HepG2 (cell line): ENCODE measurements around the gene TP53I3. TPM values are rescaled to one million over a fixed set of nuclear protein-coding genes. Genes with fewer than 3 reads are reported as not detected.

Experiments used
- HOXA9 ChIP-seq: sonication (generic); formaldehyde crosslinking; IDR thresholded peaks from 2 replicates; pipeline ENCODE4 v1.8.1; 2022; ENCODE audit warnings: missing genetic modification reagents, mild to moderate bottlenecking, moderate library complexity, borderline replicate concordance
- MTA1 ChIP-seq: sonication (generic); formaldehyde crosslinking; IDR thresholded peaks from 2 replicates; pipeline ENCODE4 v1.4.0; 2020; ENCODE audit warnings: missing genetic modification reagents, mild to moderate bottlenecking, borderline replicate concordance
- MYC ChIP-seq: sonication (generic); formaldehyde crosslinking; IDR thresholded peaks from 2 replicates; pipeline ENCODE4 v1.9.0; 2021; ENCODE audit warnings: missing genetic modification reagents, borderline replicate concordance
- NR3C1 ChIP-seq: sonication (generic); formaldehyde crosslinking; IDR thresholded peaks from 2 replicates; pipeline ENCODE4 v1.4.0; 2020; ENCODE audit warnings: missing genetic modification reagents
- RFXANK ChIP-seq: IDR thresholded peaks from 2 replicates; pipeline ENCODE4 v1.6.1; 2016
- TBL1XR1 ChIP-seq: fragments of 150-350 bp; IDR thresholded peaks from 2 replicates; pipeline ENCODE4 v1.6.1; 2014; ENCODE audit warnings: borderline replicate concordance, low read length; ENCODE audit not compliant: partially characterized antibody
- polyA plus RNA-seq, 8 experiments: library from polyadenylated mRNA; depleted of rRNA in 3 of 8; stranded (reverse) in 7 of 8; unstranded in 1 of 8; fragments of >200 nt; fragmentation: Illumina TruSeq in 4 of 8; extraction: Trizol in 4 of 8; gene quantifications; 2 replicates each; pipeline versions ENCODE4 v1.2.1 to v1.2.3, GENCODE V29; 2011 to 2016; ENCODE audit warnings: low read depth in 4 of 8, missing spikeins in 1 of 8, mixed read lengths in 1 of 8; ENCODE audit not compliant: insufficient read depth in 1 of 8
- total RNA-seq, 5 experiments: library from RNA; depleted of rRNA; stranded (reverse); fragments of >200 nt; fragmentation: Illumina TruSeq; extraction: Trizol; gene quantifications; 2 replicates each; pipeline ENCODE4 v1.2.3, GENCODE V29; 2016; ENCODE audit warnings: low read depth in 1 of 5
- TF ChIP-seq, protein P1 (sequence below): sonication (generic); formaldehyde crosslinking; IDR thresholded peaks from 2 replicates; pipeline ENCODE4 v1.4.0; 2020; ENCODE audit warnings: mild to moderate bottlenecking, missing genetic modification reagents, borderline replicate concordance
- TF ChIP-seq, protein P2 (sequence below): fragments of 450-650 bp; IDR thresholded peaks from 2 replicates; pipeline ENCODE4 v1.6.1; 2017; ENCODE audit warnings: mild to moderate bottlenecking
- TF ChIP-seq, protein P3 (sequence below): sonication (generic); formaldehyde crosslinking; IDR thresholded peaks from 2 replicates; pipeline ENCODE4 v1.9.0; 2021; ENCODE audit warnings: missing genetic modification reagents, borderline replicate concordance
- TF ChIP-seq, protein P4 (sequence below): sonication (generic); formaldehyde crosslinking; IDR thresholded peaks from 2 replicates; pipeline ENCODE4 v1.4.0; 2020; ENCODE audit warnings: missing genetic modification reagents
- TF ChIP-seq, protein P5 (sequence below): sonication (generic); formaldehyde crosslinking; IDR thresholded peaks from 2 replicates; pipeline ENCODE4 v1.4.0; 2020; ENCODE audit warnings: mild to moderate bottlenecking, missing genetic modification reagents, borderline replicate concordance

The TP53I3 gene
- total and polyA plus RNA-seq, 2 of the 13 experiments (the other 11 are each of a cell fraction or from before 2014, with no cell fraction given): 25.0 to 44.1 TPM

DNA sequence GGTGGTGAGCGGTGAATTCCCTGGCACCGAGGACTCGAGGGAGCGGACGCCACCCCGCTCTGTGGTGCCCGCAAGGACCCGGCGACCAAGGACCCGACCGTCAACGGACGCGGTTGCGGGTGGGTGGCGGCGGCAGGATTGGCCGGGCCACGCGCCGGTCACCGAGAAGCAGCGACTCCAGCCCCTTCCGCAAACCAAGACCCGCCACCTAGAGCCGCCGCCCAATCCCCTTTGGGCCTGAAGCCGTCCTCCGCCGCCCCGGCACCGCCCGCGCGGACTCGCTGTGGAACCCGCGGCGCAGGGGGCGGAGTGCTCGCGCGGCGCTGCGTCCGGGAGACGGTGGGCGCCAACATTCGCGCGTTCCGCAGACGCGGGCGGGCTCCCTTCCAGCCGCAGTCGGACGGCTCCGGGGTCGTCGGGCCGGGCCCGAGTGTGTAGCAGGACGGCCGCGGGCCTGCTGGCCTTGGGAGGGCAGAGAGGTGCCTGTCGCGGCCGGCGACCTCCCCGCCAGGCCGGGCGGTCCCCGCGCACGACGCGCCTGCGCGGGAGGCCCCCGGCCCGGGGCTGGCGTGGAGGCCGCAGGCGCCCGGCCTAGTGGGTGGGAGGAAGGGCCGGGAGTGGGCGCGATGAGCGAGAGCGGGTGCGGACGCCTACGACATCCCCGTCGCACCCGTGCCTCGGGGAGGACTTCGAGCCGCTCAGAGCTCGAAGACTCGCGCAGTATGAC is 38.7 kb upstream of the TP53I3 start, which contains the start of the genes FAM228B and PFN4 (continued):
- TF ChIP-seq, protein P1, sequence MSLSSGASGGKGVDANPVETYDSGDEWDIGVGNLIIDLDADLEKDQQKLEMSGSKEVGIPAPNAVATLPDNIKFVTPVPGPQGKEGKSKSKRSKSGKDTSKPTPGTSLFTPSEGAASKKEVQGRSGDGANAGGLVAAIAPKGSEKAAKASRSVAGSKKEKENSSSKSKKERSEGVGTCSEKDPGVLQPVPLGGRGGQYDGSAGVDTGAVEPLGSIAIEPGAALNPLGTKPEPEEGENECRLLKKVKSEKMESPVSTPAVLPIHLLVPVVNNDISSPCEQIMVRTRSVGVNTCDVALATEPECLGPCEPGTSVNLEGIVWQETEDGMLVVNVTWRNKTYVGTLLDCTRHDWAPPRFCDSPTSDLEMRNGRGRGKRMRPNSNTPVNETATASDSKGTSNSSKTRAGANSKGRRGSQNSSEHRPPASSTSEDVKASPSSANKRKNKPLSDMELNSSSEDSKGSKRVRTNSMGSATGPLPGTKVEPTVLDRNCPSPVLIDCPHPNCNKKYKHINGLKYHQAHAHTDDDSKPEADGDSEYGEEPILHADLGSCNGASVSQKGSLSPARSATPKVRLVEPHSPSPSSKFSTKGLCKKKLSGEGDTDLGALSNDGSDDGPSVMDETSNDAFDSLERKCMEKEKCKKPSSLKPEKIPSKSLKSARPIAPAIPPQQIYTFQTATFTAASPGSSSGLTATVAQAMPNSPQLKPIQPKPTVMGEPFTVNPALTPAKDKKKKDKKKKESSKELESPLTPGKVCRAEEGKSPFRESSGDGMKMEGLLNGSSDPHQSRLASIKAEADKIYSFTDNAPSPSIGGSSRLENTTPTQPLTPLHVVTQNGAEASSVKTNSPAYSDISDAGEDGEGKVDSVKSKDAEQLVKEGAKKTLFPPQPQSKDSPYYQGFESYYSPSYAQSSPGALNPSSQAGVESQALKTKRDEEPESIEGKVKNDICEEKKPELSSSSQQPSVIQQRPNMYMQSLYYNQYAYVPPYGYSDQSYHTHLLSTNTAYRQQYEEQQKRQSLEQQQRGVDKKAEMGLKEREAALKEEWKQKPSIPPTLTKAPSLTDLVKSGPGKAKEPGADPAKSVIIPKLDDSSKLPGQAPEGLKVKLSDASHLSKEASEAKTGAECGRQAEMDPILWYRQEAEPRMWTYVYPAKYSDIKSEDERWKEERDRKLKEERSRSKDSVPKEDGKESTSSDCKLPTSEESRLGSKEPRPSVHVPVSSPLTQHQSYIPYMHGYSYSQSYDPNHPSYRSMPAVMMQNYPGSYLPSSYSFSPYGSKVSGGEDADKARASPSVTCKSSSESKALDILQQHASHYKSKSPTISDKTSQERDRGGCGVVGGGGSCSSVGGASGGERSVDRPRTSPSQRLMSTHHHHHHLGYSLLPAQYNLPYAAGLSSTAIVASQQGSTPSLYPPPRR: peak; percentile 40; the same call in 1 of the 2 replicates
- TF ChIP-seq, protein P2, sequence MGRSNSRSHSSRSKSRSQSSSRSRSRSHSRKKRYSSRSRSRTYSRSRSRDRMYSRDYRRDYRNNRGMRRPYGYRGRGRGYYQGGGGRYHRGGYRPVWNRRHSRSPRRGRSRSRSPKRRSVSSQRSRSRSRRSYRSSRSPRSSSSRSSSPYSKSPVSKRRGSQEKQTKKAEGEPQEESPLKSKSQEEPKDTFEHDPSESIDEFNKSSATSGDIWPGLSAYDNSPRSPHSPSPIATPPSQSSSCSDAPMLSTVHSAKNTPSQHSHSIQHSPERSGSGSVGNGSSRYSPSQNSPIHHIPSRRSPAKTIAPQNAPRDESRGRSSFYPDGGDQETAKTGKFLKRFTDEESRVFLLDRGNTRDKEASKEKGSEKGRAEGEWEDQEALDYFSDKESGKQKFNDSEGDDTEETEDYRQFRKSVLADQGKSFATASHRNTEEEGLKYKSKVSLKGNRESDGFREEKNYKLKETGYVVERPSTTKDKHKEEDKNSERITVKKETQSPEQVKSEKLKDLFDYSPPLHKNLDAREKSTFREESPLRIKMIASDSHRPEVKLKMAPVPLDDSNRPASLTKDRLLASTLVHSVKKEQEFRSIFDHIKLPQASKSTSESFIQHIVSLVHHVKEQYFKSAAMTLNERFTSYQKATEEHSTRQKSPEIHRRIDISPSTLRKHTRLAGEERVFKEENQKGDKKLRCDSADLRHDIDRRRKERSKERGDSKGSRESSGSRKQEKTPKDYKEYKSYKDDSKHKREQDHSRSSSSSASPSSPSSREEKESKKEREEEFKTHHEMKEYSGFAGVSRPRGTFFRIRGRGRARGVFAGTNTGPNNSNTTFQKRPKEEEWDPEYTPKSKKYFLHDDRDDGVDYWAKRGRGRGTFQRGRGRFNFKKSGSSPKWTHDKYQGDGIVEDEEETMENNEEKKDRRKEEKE: no peak
- no peak for TF ChIP-seq TBL1XR1
- peak; percentile 72; the same call in 1 of the 2 replicates for TF ChIP-seq MYC (CRISPR knock-in tag)
- TF ChIP-seq HOXA9: no peak; the same call in 1 of the 2 replicates
- TF ChIP-seq, protein P3, sequence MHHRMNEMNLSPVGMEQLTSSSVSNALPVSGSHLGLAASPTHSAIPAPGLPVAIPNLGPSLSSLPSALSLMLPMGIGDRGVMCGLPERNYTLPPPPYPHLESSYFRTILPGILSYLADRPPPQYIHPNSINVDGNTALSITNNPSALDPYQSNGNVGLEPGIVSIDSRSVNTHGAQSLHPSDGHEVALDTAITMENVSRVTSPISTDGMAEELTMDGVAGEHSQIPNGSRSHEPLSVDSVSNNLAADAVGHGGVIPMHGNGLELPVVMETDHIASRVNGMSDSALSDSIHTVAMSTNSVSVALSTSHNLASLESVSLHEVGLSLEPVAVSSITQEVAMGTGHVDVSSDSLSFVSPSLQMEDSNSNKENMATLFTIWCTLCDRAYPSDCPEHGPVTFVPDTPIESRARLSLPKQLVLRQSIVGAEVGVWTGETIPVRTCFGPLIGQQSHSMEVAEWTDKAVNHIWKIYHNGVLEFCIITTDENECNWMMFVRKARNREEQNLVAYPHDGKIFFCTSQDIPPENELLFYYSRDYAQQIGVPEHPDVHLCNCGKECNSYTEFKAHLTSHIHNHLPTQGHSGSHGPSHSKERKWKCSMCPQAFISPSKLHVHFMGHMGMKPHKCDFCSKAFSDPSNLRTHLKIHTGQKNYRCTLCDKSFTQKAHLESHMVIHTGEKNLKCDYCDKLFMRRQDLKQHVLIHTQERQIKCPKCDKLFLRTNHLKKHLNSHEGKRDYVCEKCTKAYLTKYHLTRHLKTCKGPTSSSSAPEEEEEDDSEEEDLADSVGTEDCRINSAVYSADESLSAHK (CRISPR knock-in tag): no peak
- TF ChIP-seq, protein P4, sequence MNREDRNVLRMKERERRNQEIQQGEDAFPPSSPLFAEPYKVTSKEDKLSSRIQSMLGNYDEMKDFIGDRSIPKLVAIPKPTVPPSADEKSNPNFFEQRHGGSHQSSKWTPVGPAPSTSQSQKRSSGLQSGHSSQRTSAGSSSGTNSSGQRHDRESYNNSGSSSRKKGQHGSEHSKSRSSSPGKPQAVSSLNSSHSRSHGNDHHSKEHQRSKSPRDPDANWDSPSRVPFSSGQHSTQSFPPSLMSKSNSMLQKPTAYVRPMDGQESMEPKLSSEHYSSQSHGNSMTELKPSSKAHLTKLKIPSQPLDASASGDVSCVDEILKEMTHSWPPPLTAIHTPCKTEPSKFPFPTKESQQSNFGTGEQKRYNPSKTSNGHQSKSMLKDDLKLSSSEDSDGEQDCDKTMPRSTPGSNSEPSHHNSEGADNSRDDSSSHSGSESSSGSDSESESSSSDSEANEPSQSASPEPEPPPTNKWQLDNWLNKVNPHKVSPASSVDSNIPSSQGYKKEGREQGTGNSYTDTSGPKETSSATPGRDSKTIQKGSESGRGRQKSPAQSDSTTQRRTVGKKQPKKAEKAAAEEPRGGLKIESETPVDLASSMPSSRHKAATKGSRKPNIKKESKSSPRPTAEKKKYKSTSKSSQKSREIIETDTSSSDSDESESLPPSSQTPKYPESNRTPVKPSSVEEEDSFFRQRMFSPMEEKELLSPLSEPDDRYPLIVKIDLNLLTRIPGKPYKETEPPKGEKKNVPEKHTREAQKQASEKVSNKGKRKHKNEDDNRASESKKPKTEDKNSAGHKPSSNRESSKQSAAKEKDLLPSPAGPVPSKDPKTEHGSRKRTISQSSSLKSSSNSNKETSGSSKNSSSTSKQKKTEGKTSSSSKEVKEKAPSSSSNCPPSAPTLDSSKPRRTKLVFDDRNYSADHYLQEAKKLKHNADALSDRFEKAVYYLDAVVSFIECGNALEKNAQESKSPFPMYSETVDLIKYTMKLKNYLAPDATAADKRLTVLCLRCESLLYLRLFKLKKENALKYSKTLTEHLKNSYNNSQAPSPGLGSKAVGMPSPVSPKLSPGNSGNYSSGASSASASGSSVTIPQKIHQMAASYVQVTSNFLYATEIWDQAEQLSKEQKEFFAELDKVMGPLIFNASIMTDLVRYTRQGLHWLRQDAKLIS (CRISPR knock-in tag): no peak
- no peak for TF ChIP-seq NR3C1 (CRISPR knock-in tag)
- TF ChIP-seq, protein P5, sequence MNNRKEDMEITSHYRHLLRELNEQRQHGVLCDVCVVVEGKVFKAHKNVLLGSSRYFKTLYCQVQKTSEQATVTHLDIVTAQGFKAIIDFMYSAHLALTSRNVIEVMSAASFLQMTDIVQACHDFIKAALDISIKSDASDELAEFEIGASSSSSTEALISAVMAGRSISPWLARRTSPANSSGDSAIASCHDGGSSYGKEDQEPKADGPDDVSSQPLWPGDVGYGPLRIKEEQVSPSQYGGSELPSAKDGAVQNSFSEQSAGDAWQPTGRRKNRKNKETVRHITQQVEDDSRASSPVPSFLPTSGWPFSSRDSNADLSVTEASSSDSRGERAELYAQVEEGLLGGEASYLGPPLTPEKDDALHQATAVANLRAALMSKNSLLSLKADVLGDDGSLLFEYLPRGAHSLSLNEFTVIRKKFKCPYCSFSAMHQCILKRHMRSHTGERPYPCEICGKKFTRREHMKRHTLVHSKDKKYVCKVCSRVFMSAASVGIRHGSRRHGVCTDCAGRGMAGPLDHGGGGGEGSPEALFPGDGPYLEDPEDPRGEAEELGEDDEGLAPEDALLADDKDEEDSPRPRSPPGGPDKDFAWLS (CRISPR knock-in tag): peak; percentile 89
- peak; percentile 91 for TF ChIP-seq MTA1 (CRISPR knock-in tag)
- no peak for TF ChIP-seq RFXANK (CRISPR knock-in tag)
